ENCODE measurements around the gene PPP1R14C.

The PPP1R14C gene

DNA sequence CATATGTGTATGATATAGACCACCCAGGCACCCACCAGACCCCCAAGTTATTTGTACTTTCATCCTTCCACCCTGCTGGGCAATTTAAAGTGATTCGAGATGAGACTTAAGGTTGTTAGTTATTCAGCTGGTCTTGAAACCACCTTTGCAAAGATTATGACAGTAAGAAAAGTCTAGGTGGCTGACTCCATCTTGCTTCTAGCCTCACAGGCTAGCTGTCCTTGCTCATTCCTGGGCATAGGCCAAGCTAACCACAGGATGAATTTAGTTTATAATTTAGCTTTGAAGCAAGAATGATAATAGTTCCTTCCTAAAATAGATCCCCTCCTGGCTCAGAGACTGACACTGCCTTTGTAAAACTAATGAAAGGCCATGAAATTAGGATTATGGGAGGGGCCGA is 154.0 kb downstream of the PPP1R14C start:
- DNase-seq (ENCODE audit: low spot score), result no peak

DNA sequence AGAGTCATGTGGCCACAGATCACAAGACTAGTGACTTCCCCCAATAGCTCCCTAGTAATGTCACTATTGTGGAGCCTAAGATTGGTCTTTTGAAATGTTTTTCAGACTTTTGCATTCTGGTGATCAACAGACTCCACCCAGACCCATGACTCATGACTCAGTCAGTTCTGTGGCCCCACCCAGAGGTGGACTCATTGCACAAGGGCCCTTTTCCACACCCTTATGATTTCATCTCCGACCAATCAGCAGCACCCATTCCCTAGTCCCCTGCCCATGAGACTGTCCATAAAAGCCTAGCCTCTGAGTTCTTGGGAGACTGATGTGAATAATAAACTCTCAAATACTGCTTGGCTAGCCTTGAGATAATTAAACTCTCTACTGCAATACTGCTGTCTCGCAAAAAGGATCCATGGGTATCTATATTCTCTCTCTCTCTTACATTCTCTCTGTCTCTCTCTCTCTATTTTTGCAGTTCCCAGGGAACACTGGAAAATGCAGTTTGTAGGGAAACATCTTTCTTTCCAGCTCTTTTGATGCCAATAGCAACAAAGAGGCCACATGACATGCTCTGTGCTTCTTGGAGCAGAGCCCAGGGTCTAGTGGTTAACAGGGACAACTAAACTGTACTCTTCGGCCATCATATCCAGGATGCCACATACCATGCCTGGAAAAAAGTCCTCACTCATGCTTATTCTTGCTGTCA is 154.6 kb downstream of the PPP1R14C start:
- DNase-seq (ENCODE audit: low spot score), result peak; percentile 38

DNA sequence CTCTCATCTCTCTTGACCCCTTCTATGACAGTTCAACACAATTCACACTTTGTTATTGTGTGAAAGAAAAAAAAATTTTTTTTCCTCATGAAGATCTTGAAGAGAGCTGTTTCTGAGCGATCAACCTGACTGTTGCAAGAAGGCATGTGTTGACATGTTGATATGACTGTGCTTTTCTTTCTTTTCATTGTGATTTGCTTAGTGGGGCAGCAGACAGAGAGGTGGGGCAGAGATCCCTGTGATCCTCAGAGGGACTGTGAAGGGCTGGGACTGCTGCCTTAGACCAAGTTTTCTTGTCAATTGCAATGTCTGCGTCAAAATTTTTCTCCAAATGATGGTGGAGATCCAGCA is 155.2 kb downstream of the PPP1R14C start:
- DNase-seq (ENCODE audit: low spot score), result no peak

DNA sequence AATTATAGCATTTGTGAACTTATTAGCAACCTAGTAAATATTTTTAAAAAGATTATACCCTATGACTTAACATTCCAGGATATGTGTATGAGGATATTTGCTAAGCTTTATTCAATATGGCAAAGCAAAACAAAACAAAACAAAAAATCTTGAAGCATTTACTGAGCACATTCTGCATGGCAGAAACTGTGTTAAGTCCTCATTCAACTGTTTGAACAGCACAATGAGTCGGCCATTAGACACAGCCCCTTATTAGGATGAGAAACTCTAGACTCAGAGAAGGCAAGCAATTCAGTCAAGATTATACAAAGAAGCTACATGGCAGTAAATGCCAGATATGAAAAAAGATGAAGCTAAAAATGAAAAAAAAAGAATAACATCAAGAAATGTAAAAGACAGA is 155.8 kb downstream of the PPP1R14C start:
- DNase-seq (ENCODE audit: low spot score), result no peak
